SK-N-SH (cell line): ENCODE data around the gene VPS13A. TPM values are rescaled to one million over a fixed set of nuclear protein-coding genes. Genes with fewer than 3 reads are reported as not detected.

Source experiments
- CTCF ChIA-PET: fragments of 300-600, 350-600 bp; formaldehyde crosslinking; extraction: SDS; loops from one replicate; lab custom pipeline; 2021; lab: Yijun Ruan, JAX
- POLR2A ChIA-PET: fragments of 350-600 bp; sonication (Branson Sonifier 250); formaldehyde crosslinking; extraction: SDS; loops from one replicate; lab custom pipeline; 2020; ENCODE audit warnings: antibody characterized with exemption, inconsistent platforms; lab: Yijun Ruan, JAX
- DNase-seq: peaks from one replicate; pipeline ENCODE4 v3.0.0; 2012
- H2AFZ ChIP-seq: fragments of 200-600 bp; sonication (generic); 2 replicates; pipeline ENCODE4 v1.8.1; 2016; ENCODE audit warnings: antibody characterized with exemption, mild to moderate bottlenecking, low read depth
- H3F3A ChIP-seq: fragments of 200-600 bp; sonication (generic); replicated peaks from 2 replicates; pipeline ENCODE3; 2016; ENCODE audit warnings: antibody characterized with exemption, mild to moderate bottlenecking; ENCODE audit not compliant: insufficient read depth
- H3K27ac ChIP-seq, 2 experiments: fragments of 200-500 bp in 1 of 2; fragments of 200-600 bp in 1 of 2; sonication (Bioruptor generic) in 1 of 2; sonication (generic), shearing (Covaris generic) in 1 of 2; 2 replicates each; pipeline versions ENCODE4 v1.5.1 to v1.6.1; 2014 to 2016; ENCODE audit warnings: low read depth in 2 of 2, inconsistent platforms in 1 of 2, low read length in 1 of 2, mild to moderate bottlenecking in 1 of 2, mixed read lengths in 1 of 2
- H3K27me3 ChIP-seq: fragments of 200-600 bp; sonication (generic), shearing (Covaris generic); 2 replicates; pipeline ENCODE4 v1.6.1; 2016; ENCODE audit warnings: mixed run types; ENCODE audit not compliant: insufficient read depth
- H3K36me3 ChIP-seq, 2 experiments: fragments of 200-500 bp in 1 of 2; fragments of 200-600 bp in 1 of 2; sonication (Bioruptor generic) in 1 of 2; sonication (generic) in 1 of 2; replicated peaks in 1 of 2; 2 replicates each; pipeline versions ENCODE3 to v1.5.1; 2014 to 2016; ENCODE audit warnings: low read length in 1 of 2, mild to moderate bottlenecking in 1 of 2; ENCODE audit not compliant: insufficient read depth in 2 of 2, control insufficient read depth in 1 of 2
- H3K4me1 ChIP-seq, 2 experiments: fragments of 200-500 bp in 1 of 2; fragments of 200-600 bp in 1 of 2; sonication (Bioruptor generic) in 1 of 2; sonication (generic), shearing (Covaris generic) in 1 of 2; 2 replicates each; pipeline versions ENCODE4 v1.5.1 to v1.6.1; 2014 to 2016; ENCODE audit warnings: low read depth in 1 of 2, low read length in 1 of 2, mixed run types in 1 of 2; ENCODE audit not compliant: insufficient read depth in 2 of 2, control insufficient read depth in 1 of 2
- H3K4me2 ChIP-seq: fragments of 200-600 bp; sonication (generic), shearing (Covaris generic); 2 replicates; pipeline ENCODE4 v1.6.1; 2017; ENCODE audit warnings: mixed run types
- H3K4me3 ChIP-seq, 2 experiments: fragments of 200-500 bp in 1 of 2; fragments of 200-600 bp in 1 of 2; sonication (Bioruptor generic) in 1 of 2; sonication (generic), shearing (Covaris generic) in 1 of 2; 2 replicates each; pipeline versions ENCODE4 v1.5.1 to v1.8.1; 2014 to 2016; ENCODE audit warnings: low read depth in 2 of 2, inconsistent platforms in 1 of 2, low read length in 1 of 2, mild to moderate bottlenecking in 1 of 2, mixed read lengths in 1 of 2, moderate library complexity in 1 of 2
- H3K79me2 ChIP-seq: fragments of 200-600 bp; sonication (generic); 2 replicates; pipeline ENCODE4 v1.8.1; 2017; ENCODE audit warnings: mild to moderate bottlenecking; ENCODE audit not compliant: insufficient read depth
- H3K9ac ChIP-seq: fragments of 200-600 bp; sonication (generic); 2 replicates; pipeline ENCODE4 v1.6.1; 2017; ENCODE audit warnings: mixed run types
- H3K9me2 ChIP-seq: fragments of 200-600 bp; sonication (generic); 2 replicates; pipeline ENCODE4 v1.6.1; 2017; ENCODE audit warnings: mixed run types
- H3K9me3 ChIP-seq: fragments of 200-600 bp; sonication (generic); 2 replicates; pipeline ENCODE4 v1.6.1; 2017; ENCODE audit warnings: mixed run types, mild to moderate bottlenecking, moderate library complexity
- H4K20me1 ChIP-seq: fragments of 200-600 bp; sonication (generic); 2 replicates; pipeline ENCODE4 v1.6.1; 2017; ENCODE audit warnings: mild to moderate bottlenecking, mixed run types; ENCODE audit not compliant: insufficient read depth
- CHD2 ChIP-seq: fragments of 150-350 bp; IDR thresholded peaks from 2 replicates; pipeline ENCODE4 v1.6.1; 2018; ENCODE audit warnings: low read length; ENCODE audit not compliant: partially characterized antibody
- CTCF ChIP-seq: fragments of 200-600 bp; sonication (generic); IDR thresholded peaks from 2 replicates; pipeline ENCODE4 v1.6.1; 2017; ENCODE audit warnings: antibody characterized with exemption, mild to moderate bottlenecking, moderate library complexity
- GATA2 ChIP-seq: sonication (generic); formaldehyde crosslinking; IDR thresholded peaks from 2 replicates; pipeline ENCODE4 v1.5.0; 2020; ENCODE audit warnings: mild to moderate bottlenecking, missing genetic modification reagents
- MAX ChIP-seq: IDR thresholded peaks from 2 replicates; pipeline ENCODE4 v1.4.0; 2012; ENCODE audit warnings: low read depth
- MXI1 ChIP-seq: IDR thresholded peaks from 2 replicates; pipeline ENCODE4 v1.6.1; 2012; ENCODE audit warnings: mild to moderate bottlenecking, low read depth, low read length, improper control_type of control experiment
- NRF1 ChIP-seq: IDR thresholded peaks from 2 replicates; pipeline ENCODE4 v1.6.1; 2012; ENCODE audit warnings: low read depth, mild to moderate bottlenecking, low read length
- POLR2AphosphoS5 ChIP-seq: IDR thresholded peaks from 2 replicates; pipeline ENCODE4 v1.6.1; 2012; ENCODE audit warnings: low read depth, low read length
- RAD21 ChIP-seq: IDR thresholded peaks from 2 replicates; pipeline ENCODE4 v1.6.1; 2012; ENCODE audit warnings: mild to moderate bottlenecking, low read length
- RCOR1 ChIP-seq: fragments of 150-350 bp; IDR thresholded peaks from 2 replicates; pipeline ENCODE4 v1.6.1; 2017; ENCODE audit warnings: antibody characterized with exemption, low read length
- REST ChIP-seq: IDR thresholded peaks from 2 replicates; pipeline ENCODE4 v1.6.1; 2012; ENCODE audit warnings: mild to moderate bottlenecking, low read depth, low read length, moderate library complexity
- RFX5 ChIP-seq: IDR thresholded peaks from 2 replicates; pipeline ENCODE4 v1.6.1; 2012; ENCODE audit warnings: mild to moderate bottlenecking, improper control_type of control experiment, low read length
- SIN3A ChIP-seq: IDR thresholded peaks from 2 replicates; pipeline ENCODE4 v1.6.1; 2012; ENCODE audit warnings: low read depth, mild to moderate bottlenecking, low read length, moderate library complexity, borderline replicate concordance
- TAF1 ChIP-seq: IDR thresholded peaks from 2 replicates; pipeline ENCODE4 v1.6.1; 2012; ENCODE audit warnings: low read depth, mild to moderate bottlenecking, low read length, moderate library complexity, borderline replicate concordance
- USF1 ChIP-seq: IDR thresholded peaks from 2 replicates; pipeline ENCODE4 v1.4.0; 2012; ENCODE audit warnings: low read depth, borderline replicate concordance
- USF2 ChIP-seq: fragments of 150-350 bp; IDR thresholded peaks from 2 replicates; pipeline ENCODE4 v1.6.1; 2017; ENCODE audit warnings: antibody characterized with exemption, low read length, low read depth, borderline replicate concordance
- ZBTB33 ChIP-seq: IDR thresholded peaks from 2 replicates; pipeline ENCODE4 v1.4.0; 2012; ENCODE audit warnings: low read depth, borderline replicate concordance
- WGBS: methylation state at CpG from one replicate; pipeline ENCODE4 v1.1.6; 2017; ENCODE audit warnings: low lambda C conversion rate; 5-methylcytosine and 5-hydroxymethylcytosine counted together
- polyA plus RNA-seq, 3 experiments: library from polyadenylated mRNA; depleted of rRNA; stranded (reverse); fragments of >200 nt; gene quantifications; 2 replicates each; pipeline ENCODE4 v1.2.3, GENCODE V29; 2012

Gene VPS13A
- 6.0 and 9.7 TPM in 2 replicates for polyA plus RNA-seq (2012; rRNA removed)
- 5.0 and 5.6 TPM in 2 replicates for polyA plus RNA-seq (2012; cell fraction: cytosol; rRNA removed)
- 17.5 and 47.9 TPM in 2 replicates for polyA plus RNA-seq (2012; cell fraction: nucleus; rRNA removed)

- POLR2A ChIA-PET = interaction anchor here (0.6 to 0.8 kb wide), 2 partner anchors 148 to 256 kb away, joined by 3 to 10 read pairs; no protein-coding TSS in a partner anchor
- CTCF ChIA-PET = interaction anchor here (0.7 to 2.2 kb wide), 7 partner anchors 10 to 649 kb away, joined by 3 to 11 read pairs (median 3); no protein-coding TSS in a partner anchor
- no peaks in the 10 kb centered on the region for H3K9me2 ChIP-seq
Observed at GRCh38 chr9:77177143-77177893, at the start of gene VPS13A. Gene VPS13A, plus strand, starts transcription at chr9:77177534. Its CDS starts 171 bp downstream, at chr9:77177705.

More at GRCh38 chr9:77177143-77177893, at the start of gene VPS13A:
- Histone ChIP-seq H3F3A (peaks cover 18% of the 10 kb centered on the region), H3K4me2 (peak within 1 kb of the TSS; percentile 96), H3K27me3 (no peaks in the 10 kb centered on the region), H3K36me3 (no peaks in the 10 kb centered on the region), H3K9ac (peak within 1 kb of the TSS; percentile 78), H4K20me1 (peaks cover 6% of the 10 kb centered on the region; the same call in 1 of the 2 replicates), H3K27ac (peak within 1 kb of the TSS; percentile 53 to 86), H3K4me3 (peak within 1 kb of the TSS; percentile 92 to 95), H3K9me3 (no peaks in the 10 kb centered on the region), H2AFZ (peak within 1 kb of the TSS; percentile 90)
- peak; percentile 95 for DNase-seq
- 0% methylated on average over 34 of the region's 89 CpGs for WGBS
- TF ChIP-seq RCOR1 = no peak; the same call in 1 of the 2 replicates
- peak; percentile 63; the same call in 1 of the 2 replicates for TF ChIP-seq RFX5
- peak; percentile 64; the same call in 1 of the 2 replicates for TF ChIP-seq POLR2AphosphoS5
- TF ChIP-seq TAF1 = peak; percentile 55; the same call in 1 of the 2 replicates
- no peak for TF ChIP-seq REST
- no peak for TF ChIP-seq RAD21
- TF ChIP-seq USF1 = no peak
- TF ChIP-seq SIN3A = peak; percentile 47; the same call in 1 of the 2 replicates
- no peak for TF ChIP-seq USF2
- peak; percentile 98 for TF ChIP-seq NRF1
- no peak for TF ChIP-seq CHD2
- TF ChIP-seq MAX = no peak; the same call in 1 of the 2 replicates
- no peak for TF ChIP-seq GATA2
- TF ChIP-seq CTCF = peak; percentile 37
- peak; percentile 79 for TF ChIP-seq MXI1
- no peak for TF ChIP-seq ZBTB33
- TF ChIP-seq, all 33 proteins: peak for 7
- Histone ChIP-seq H3K79me2 (peaks cover 45% of the 10 kb centered on the region), H3K4me1 (peaks cover 6 to 16% of the 10 kb centered on the region in 2 experiments; a peak in 3 of 4 replicates)
